Sigmoid colon (tissue), 7 donors: Measurements from ENCODE around the gene P2RX4. TPM values are rescaled to one million over a fixed set of nuclear protein-coding genes. Genes with fewer than 3 reads are reported as not detected.

Experiments used
- DNase-seq: peaks from one replicate; pipeline ENCODE4 v3.0.0-alpha.2; 2019
- H3K27ac ChIP-seq, 4 donors: fragments of 200-600 bp; sonication (generic); one replicate each; pipeline ENCODE4 v1.5.1; 2016 to 2019; ENCODE audit warnings: mild to moderate bottlenecking in 1 of 4
- H3K27me3 ChIP-seq, 3 donors: fragments of 200-600 bp; sonication (generic); one replicate each; pipeline ENCODE4 v1.5.1; 2019; ENCODE audit warnings: mild to moderate bottlenecking in 1 of 3
- H3K36me3 ChIP-seq, 4 donors: fragments of 200-600 bp; sonication (generic); one replicate each; pipeline ENCODE4 v1.5.1; 2016 to 2019
- H3K4me1 ChIP-seq, 4 donors: fragments of 200-600 bp; sonication (generic); one replicate each; pipeline ENCODE4 v1.5.1; 2017 to 2019
- H3K4me3 ChIP-seq, 4 donors: fragments of 200-600 bp; sonication (generic); one replicate each; pipeline ENCODE4 v1.5.1; 2017 to 2019; ENCODE audit warnings: mild to moderate bottlenecking in 2 of 4, moderate library complexity in 1 of 4
- H3K9me3 ChIP-seq, 4 donors: fragments of 200-600 bp in 3 of 4; sonication (generic) in 3 of 4; one replicate each; pipeline versions ENCODE4 v1.5.1 to v1.6.1; 2013 to 2019
- CTCF ChIP-seq, 4 experiments: fragments of 450-650 bp in 3 of 4; fragments of 200-600 bp in 1 of 4; IDR thresholded peaks; one replicate each; pipeline ENCODE4 v1.5.1; 2016 to 2019; ENCODE audit warnings: antibody characterized with exemption in 4 of 4, mild to moderate bottlenecking in 3 of 4, moderate library complexity in 2 of 4
- EP300 ChIP-seq, 4 donors: sonication (generic); formaldehyde crosslinking; IDR thresholded peaks; one replicate each; pipeline ENCODE4 v1.6.1; 2017; ENCODE audit warnings: antibody characterized with exemption in 4 of 4
- POLR2A ChIP-seq, 2 donors: fragments of 450-650 bp; IDR thresholded peaks; one replicate each; pipeline ENCODE4 v1.6.1; 2016; ENCODE audit warnings: antibody characterized with exemption in 2 of 2, mild to moderate bottlenecking in 2 of 2, moderate library complexity in 2 of 2
- POLR2AphosphoS5 ChIP-seq, 4 donors: sonication (generic); formaldehyde crosslinking; IDR thresholded peaks; one replicate each; pipeline ENCODE4 v1.6.1; 2017; ENCODE audit warnings: antibody characterized with exemption in 4 of 4
- whole genome bisulfite sequencing, 2 donors: extraction: QIAGEN DNeasy Blood & Tissue Kit; methylation state at CpG; one replicate each; pipeline ENCODE4 v1.1.7; 2013; 5-methylcytosine and 5-hydroxymethylcytosine counted together
- intact Hi-C: fragments of 100-400 bp; cut with DNase I; formaldehyde crosslinking; loops from one replicate; pipeline ENCODE4 v1.15.1; 2023
- polyA plus RNA-seq, 3 donors: library from polyadenylated mRNA; stranded (reverse); fragments of 200-250 nt; gene quantifications; one replicate each; pipeline ENCODE4 v1.2.3, GENCODE V29; 2013
- total RNA-seq, 4 donors: library from RNA; depleted of rRNA; stranded (reverse); fragments of >200 nt; gene quantifications; one replicate each; pipeline ENCODE4 v1.1.0, GENCODE V29; 2016
- donor health status: healthy with polysubstance abuse.
- donor health status: Bipolar disorder and iron deficiency.
- donor health status: healthy.

P2RX4 gene
- total and polyA plus RNA-seq, 7 donors = 26.0 to 84.4 (median 36.9) TPM

- H3K4me1 ChIP-seq = peaks cover 0 to 5% (median 0%) of the 10 kb centered on the region in 4 donors
- H3K27me3 ChIP-seq = no peaks in the 10 kb centered on the region
- WGBS, 2 donors = 89 to 94% methylated on average over 6 of the region's 6 CpGs
- no peaks in the 10 kb centered on the region for H3K9me3 ChIP-seq
- no peak overlapping the region for H3K4me3 ChIP-seq
- TF ChIP-seq POLR2A (IDR thresholded peaks at IDR 0.05) (no peak), CTCF (IDR thresholded peaks at IDR 0.05) (no peak), POLR2AphosphoS5 (IDR thresholded peaks at IDR 0.05) (no peak), EP300 (IDR thresholded peaks at IDR 0.05) (no peak)
- intact Hi-C loops = no loop called here
- H3K36me3 ChIP-seq = peaks cover 0 to 33% (median 0%) of the 10 kb centered on the region in 4 donors
- no peak overlapping the region for H3K27ac ChIP-seq
- DNase-seq = no peak
These were observed 37.8 kb upstream of the P2RX4 start for GRCh38 chr12:121172145-121172544.

GRCh38 chr12:121175383-121176119 is 34.4 kb upstream of the P2RX4 start:
- intact Hi-C loops = no loop called here
- peak overlapping the region in 1 of 4 donors; percentile 15 for H3K27ac ChIP-seq
- no peak for TF ChIP-seq POLR2A (IDR thresholded peaks at IDR 0.05)
- no peak for TF ChIP-seq POLR2AphosphoS5 (IDR thresholded peaks at IDR 0.05)
- no peak for TF ChIP-seq CTCF (IDR thresholded peaks at IDR 0.05)
- TF ChIP-seq EP300 (IDR thresholded peaks at IDR 0.05) = no peak
- H3K9me3 ChIP-seq = no peaks in the 10 kb centered on the region
- no peaks in the 10 kb centered on the region for H3K27me3 ChIP-seq
- 81 to 89% methylated on average over 16 of the region's 16 CpGs for WGBS, 2 donors
- H3K4me3 ChIP-seq = no peak overlapping the region
- peaks cover 0 to 5% (median 0%) of the 10 kb centered on the region in 4 donors for H3K4me1 ChIP-seq
- no peak for DNase-seq
- peaks cover 0 to 29% (median 0%) of the 10 kb centered on the region in 4 donors for H3K36me3 ChIP-seq

GRCh38 chr12:121176826-121177529 is 33.0 kb upstream of the P2RX4 start:
- H3K27me3 ChIP-seq = no peaks in the 10 kb centered on the region
- 91 to 93% methylated on average over 19 of the region's 19 CpGs for WGBS, 2 donors

GRCh38 chr12:121181181-121181580 is 28.7 kb upstream of the P2RX4 start:
- intact Hi-C loops = no loop called here
- WGBS, 2 donors = 82 to 92% methylated on average over 3 of the region's 3 CpGs
- no peaks in the 10 kb centered on the region for H3K4me1 ChIP-seq
- H3K27me3 ChIP-seq = no peaks in the 10 kb centered on the region
- peaks cover 0 to 39% (median 7%) of the 10 kb centered on the region in 4 donors for H3K36me3 ChIP-seq
- TF ChIP-seq EP300 (IDR thresholded peaks at IDR 0.05) (no peak), POLR2A (IDR thresholded peaks at IDR 0.05) (no peak)
- H3K9me3 ChIP-seq = no peaks in the 10 kb centered on the region
- H3K4me3 ChIP-seq = no peak overlapping the region
- no peak for DNase-seq
- H3K27ac ChIP-seq = no peak overlapping the region

More at GRCh38 chr12:121176826-121177529, 33.0 kb upstream of the P2RX4 start:
- Histone ChIP-seq H3K4me1 (peaks cover 0 to 5% (median 0%) of the 10 kb centered on the region in 4 donors), H3K27ac (no peak overlapping the region), H3K9me3 (no peaks in the 10 kb centered on the region), H3K4me3 (no peak overlapping the region), H3K36me3 (peaks cover 0 to 31% (median 0%) of the 10 kb centered on the region in 4 donors)
- TF ChIP-seq POLR2AphosphoS5 (IDR thresholded peaks at IDR 0.05) = no peak
- no peak for TF ChIP-seq POLR2A (IDR thresholded peaks at IDR 0.05)
- TF ChIP-seq CTCF (IDR thresholded peaks at IDR 0.05) = no peak
- TF ChIP-seq EP300 (IDR thresholded peaks at IDR 0.05) = no peak
- intact Hi-C loops = no loop called here
- DNase-seq = no peak

- Histone ChIP-seq H3K27me3 (no peaks in the 10 kb centered on the region), H3K4me1 (no peaks in the 10 kb centered on the region), H3K4me3 (no peak overlapping the region), H3K27ac (no peak overlapping the region), H3K36me3 (peaks cover 0 to 38% (median 7%) of the 10 kb centered on the region in 4 donors), H3K9me3 (no peaks in the 10 kb centered on the region)
- 82 to 87% methylated on average over 3 of the region's 3 CpGs for WGBS, 2 donors
- TF ChIP-seq POLR2A (IDR thresholded peaks at IDR 0.05) = no peak
- DNase-seq = no peak
- intact Hi-C loops = no loop called here
These were observed 27.6 kb upstream of the P2RX4 start for GRCh38 chr12:121182222-121182893.
